NCI-H69 (cell line): ENCODE results near the gene B3GNT7.
A peak's percentile ranks its signal among the peaks of the same experiment; 100 is the strongest.

ENCODE experiments used
- DNase-seq: peaks from one replicate; lab custom pipeline; 2025; lab: John Stamatoyannopoulos, UW

The B3GNT7 gene

GRCh38 chr2:231384109-231384435 lies 11.4 kb upstream of the B3GNT7 start:
- no peak for DNase-seq

DNA sequence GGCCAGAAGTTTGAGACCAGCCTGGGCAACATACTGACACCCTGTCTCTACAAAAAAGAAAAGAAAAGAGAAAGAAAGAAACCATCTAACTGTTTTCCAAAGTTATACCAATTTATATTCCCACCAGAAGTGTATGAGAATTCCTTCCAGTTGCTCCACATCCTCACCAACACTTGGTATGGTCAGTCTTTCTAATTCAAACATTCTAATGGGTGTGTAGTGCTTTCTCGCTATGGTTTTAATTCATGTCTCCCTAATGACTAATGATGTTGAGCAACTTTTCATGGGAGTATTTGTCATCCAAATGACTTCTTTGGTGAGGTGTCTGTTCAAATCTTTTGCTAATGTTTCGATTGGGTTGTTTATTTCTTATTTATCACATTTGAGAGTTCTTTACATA lies 10.5 kb upstream of the B3GNT7 start:
- no peak for DNase-seq

GRCh38 chr2:231385429-231385828 lies 10.1 kb upstream of the B3GNT7 start:
- no peak for DNase-seq

- no peak for DNase-seq
These were observed 9.1 kb upstream of the B3GNT7 start for GRCh38 chr2:231386446-231386845.

DNA sequence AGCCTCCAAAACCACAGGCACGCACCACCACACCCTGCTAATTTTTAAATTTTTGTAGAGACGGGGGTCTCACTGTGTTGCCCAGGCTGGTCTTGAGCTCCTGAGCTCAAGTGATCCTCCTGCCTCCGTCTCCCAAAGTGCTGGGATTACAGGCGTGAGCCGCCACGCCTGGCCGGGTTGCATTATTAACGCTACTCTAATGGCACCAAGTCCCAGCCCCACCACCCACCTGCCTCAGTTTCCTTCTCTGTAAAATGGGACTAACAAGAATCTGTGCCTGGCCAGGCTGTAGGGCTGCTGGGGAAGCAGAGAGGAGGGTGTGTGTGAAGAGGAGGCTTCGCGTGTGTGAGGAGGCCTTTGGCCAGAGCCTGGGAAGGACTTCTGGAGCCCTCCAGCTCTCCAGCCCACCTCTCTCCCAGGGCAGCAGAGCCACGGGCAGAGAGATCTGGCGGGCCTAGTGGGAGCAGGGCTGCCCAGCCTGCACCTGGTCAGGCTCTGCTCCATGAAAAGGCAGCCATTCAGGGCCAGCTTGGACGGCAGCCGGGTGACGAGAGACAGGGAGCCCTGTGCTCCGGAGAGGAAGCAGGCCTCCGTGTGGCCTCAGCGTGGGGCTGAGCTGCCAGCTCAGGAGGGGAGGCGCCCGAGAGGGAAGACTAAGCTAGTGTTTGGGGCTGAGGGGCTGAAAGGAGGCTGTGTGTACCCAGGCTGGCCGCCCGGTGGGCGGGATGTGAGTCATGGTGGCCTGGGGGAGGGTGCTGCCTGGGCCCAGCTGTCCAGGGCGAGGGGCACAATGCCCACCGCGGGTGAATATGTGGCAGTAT lies 7.4 kb upstream of the B3GNT7 start:
- DNase-seq, result peak; percentile 89

GRCh38 chr2:231388725-231389346 lies 6.7 kb upstream of the B3GNT7 start:
- DNase-seq, result no peak

- no peak for DNase-seq
These were observed 4.8 kb upstream of the B3GNT7 start for GRCh38 chr2:231390667-231391066.

- no peak for DNase-seq
These were observed 3.5 kb upstream of the B3GNT7 start for GRCh38 chr2:231391981-231392380.

DNA sequence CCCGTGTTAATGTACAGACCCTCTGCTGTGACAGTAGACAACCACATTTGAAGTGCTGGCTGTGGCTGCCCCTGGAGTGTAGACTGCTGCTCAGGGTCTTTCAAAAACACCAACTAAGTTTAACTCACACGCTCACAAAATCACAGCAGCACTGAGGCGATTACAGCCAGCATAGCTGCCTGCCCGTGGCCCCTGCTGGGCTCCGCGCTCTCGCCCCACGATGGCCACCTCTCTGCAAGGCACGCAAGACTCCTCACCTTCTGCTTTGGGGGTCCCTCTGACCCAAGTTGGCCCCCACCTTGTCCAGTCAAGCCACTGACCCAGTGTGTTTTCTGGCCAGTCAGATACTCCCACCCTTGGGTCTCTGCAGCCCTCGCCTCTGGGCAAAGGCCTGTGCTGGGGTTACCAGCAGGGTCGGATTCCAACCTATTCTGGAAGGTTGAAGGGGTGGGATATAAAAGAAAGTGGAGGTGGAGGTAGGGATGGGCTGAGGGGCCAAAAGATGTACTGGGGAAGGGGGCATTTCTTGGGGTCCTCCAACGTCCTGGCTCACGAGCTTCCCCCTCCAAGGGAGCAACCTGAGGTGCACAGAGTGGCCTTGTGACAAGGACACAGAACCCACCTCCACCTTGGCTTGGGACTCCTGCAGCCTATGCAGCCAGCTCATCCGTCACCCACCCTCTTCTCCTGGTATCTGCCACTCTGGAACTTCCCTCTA lies 2.9 kb upstream of the B3GNT7 start:
- DNase-seq, result no peak

GRCh38 chr2:231393149-231394131 lies 2.1 kb upstream of the B3GNT7 start:
- no peak for DNase-seq

DNA sequence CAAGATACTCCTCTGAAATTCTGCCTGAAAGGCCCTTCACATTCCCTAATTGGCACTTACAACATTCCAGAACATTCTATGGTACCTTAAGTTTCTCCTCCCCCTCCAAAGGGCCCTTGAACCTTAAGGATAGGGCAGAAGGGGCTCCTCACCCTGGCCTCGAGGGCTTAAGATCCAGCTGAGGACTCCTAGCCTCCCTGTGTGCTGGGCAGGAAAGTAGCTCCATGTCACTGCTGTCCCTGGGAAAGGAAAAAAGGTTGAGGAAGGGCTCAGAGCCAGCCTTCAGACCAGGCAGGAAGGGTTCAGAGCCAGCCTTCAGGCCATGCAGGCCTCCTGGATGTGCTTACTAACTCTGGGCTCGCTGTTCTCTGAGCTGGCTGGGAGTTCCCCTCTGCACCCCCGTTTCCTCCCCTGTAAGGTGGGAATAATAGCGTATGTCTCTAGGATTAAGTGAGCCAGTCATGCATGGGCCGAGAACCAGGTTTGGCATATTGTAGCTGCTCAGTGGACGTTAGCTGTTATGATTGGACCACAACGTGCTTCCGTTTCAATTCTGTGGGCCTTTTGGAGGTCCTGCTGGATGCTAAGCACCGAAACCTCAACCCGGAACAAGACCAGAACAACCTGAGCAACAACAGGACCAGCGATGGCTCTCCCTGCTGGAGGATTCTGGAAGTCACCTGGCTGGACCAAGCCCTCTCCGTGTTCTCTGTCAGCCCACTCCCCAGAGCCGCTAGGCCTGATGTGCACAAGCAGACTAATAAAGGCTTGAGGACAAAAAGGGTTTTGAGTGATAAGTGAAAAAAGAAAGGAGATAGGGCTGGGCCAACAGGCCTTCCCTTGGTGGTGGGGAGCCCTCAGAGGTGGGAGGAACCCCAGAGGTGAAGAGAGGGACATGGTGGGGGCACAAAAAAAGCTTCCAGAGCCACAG lies 1.0 kb upstream of the B3GNT7 start:
- no peak for DNase-seq

- DNase-seq, result no peak
These were observed 730 bp downstream of the B3GNT7 start for GRCh38 chr2:231396058-231396821.

- DNase-seq, result no peak
These were observed 1.8 kb downstream of the B3GNT7 start for GRCh38 chr2:231397011-231397927.

DNA sequence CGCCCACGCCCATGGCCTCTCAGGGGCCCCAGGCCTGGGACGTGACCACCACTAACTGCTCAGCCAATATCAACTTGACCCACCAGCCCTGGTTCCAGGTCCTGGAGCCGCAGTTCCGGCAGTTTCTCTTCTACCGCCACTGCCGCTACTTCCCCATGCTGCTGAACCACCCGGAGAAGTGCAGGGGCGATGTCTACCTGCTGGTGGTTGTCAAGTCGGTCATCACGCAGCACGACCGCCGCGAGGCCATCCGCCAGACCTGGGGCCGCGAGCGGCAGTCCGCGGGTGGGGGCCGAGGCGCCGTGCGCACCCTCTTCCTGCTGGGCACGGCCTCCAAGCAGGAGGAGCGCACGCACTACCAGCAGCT lies 2.4 kb downstream of the B3GNT7 start:
- DNase-seq, result no peak

GRCh38 chr2:231398585-231398984 lies 3.1 kb downstream of the B3GNT7 start:
- no peak for DNase-seq

DNA sequence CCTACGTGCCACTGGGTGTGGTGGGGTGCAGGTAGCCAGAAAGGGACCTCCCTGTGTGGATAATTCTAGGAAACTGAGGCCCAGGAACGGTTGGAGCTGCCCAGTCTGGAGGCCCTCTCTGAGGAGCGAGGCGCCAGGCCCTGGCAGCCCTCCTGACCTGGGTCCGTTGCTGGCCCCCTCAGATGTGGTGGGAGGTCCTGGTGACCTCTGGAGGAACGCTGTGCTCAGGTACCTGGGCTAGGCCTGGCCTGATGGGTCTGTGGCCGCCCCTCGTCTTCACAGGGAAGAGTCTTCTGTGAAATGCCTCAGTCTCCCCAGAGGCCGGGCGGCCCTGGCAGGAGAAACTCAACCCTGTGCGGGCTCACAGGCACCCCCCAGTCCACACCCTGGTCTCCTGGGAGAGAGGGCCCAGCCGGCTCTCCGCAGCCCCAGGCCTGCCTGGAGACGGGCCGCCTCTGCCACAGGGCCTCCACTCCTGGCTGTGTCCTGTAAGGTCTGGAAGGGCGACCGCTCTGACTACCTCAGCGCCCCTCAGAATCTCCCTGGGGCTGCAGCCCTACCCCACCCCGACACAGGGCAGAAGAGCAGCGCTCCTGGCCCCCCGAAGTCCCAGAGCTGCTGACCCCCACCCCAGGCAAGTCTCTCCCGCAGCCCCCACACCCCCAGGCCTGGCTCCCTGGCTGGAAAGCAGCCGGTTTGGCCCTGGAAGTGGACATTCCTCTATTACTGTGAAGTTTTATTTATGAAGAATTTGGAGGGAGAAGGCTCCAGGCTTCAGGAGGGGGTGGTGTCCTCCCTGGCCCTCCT lies 3.7 kb downstream of the B3GNT7 start:
- no peak for DNase-seq

DNA sequence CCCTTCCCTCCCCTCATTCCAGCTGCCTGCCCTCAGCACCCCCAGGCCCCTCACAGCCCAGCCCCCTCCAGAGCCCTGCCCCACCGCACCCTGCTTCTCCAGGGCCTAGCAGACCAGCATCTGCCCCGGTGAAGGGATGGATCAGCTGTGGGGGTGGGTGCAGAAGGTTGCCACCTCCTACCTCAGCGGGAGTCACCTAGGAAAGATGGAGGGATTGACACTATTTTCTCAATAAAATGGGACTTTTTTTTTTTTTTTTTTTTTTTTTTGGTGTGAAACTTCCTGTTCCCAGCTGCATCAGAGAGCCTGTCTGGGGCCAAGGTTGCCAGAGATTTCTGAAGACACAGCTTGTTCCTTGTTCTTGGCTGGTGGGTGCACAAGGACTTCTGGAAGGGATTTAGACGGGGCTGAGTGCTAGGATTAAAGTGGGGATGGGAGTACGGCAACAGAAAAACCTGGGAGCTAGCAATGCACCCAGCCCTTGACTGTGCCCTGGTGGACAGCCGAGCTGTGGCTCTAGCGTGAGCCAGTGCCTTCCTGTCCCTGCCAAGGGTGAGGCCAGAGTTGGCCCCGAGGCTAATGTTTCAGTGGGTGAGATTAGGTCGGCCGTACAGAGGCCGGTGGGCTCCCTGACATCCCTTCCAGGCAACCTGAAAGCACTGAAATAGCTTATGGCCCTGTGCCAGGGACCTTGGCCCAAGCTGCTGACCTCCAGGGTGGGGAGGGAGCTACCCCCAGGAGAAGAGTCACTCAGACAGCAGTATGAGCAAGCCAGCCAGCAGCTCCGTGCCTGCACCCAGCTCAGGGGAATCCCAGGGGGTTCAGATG lies 4.6 kb downstream of the B3GNT7 start:
- peak; percentile 6 for DNase-seq
